HepG2 (cell line): ENCODE data around the gene BHMT. TPM values are rescaled to one million over a fixed set of nuclear protein-coding genes. Genes with fewer than 3 reads are reported as not detected.

Experiments used
- BCL6 ChIP-seq: IDR thresholded peaks from 2 replicates; pipeline ENCODE4 v1.6.1; 2016; ENCODE audit warnings: missing genetic modification reagents, missing compliant biosample characterization
- HDAC1 ChIP-seq: sonication (generic); formaldehyde crosslinking; IDR thresholded peaks from 2 replicates; pipeline ENCODE4 v1.5.1; 2020; ENCODE audit warnings: mild to moderate bottlenecking, missing genetic modification reagents
- HDAC6 ChIP-seq: fragments of 200-600 bp; sonication (generic); IDR thresholded peaks from 2 replicates; pipeline ENCODE4 v1.7.0; 2017; ENCODE audit warnings: mild to moderate bottlenecking, antibody characterized with exemption, low read length, low read depth
- HNF4A ChIP-seq: sonication (generic); formaldehyde crosslinking; IDR thresholded peaks from 2 replicates; pipeline ENCODE4 v1.4.0; 2020; ENCODE audit warnings: missing genetic modification reagents
- HNRNPK ChIP-seq: fragments of 200-400 bp; formaldehyde crosslinking; IDR thresholded peaks from 2 replicates; pipeline ENCODE4 v1.6.1; 2018; ENCODE audit warnings: low read length, low read depth, moderate library complexity, mild to moderate bottlenecking; ENCODE audit not compliant: poor library complexity, severe bottlenecking
- HNRNPLL ChIP-seq: fragments of 200-400 bp; formaldehyde crosslinking; IDR thresholded peaks from 2 replicates; pipeline ENCODE4 v1.6.1; 2017; ENCODE audit warnings: mild to moderate bottlenecking, low read depth, low read length; ENCODE audit not compliant: poor library complexity, severe bottlenecking
- KLF12 ChIP-seq: sonication (generic); formaldehyde crosslinking; IDR thresholded peaks from 2 replicates; pipeline ENCODE4 v1.4.0; 2020; ENCODE audit warnings: missing genetic modification reagents, borderline replicate concordance
- MAZ ChIP-seq, 2 experiments: sonication (generic) in 1 of 2; formaldehyde crosslinking in 1 of 2; IDR thresholded peaks; 2 replicates each; pipeline versions ENCODE4 v1.5.0 to v1.6.1; 2012 to 2020; ENCODE audit warnings: low read depth in 2 of 2, mild to moderate bottlenecking in 2 of 2, borderline replicate concordance in 1 of 2, improper control_type of control experiment in 1 of 2, low read length in 1 of 2, missing genetic modification reagents in 1 of 2, moderate library complexity in 1 of 2
- PAF1 ChIP-seq: IDR thresholded peaks from 2 replicates; pipeline ENCODE4 v1.6.1; 2016; ENCODE audit warnings: missing genetic modification reagents, missing compliant biosample characterization
- RXRA ChIP-seq: sonication (generic); formaldehyde crosslinking; IDR thresholded peaks from 2 replicates; pipeline ENCODE4 v1.5.1; 2020; ENCODE audit warnings: missing genetic modification reagents
- TCF12 ChIP-seq, 2 experiments: fragments of 450-650 bp in 1 of 2; sonication (generic) in 1 of 2; formaldehyde crosslinking in 1 of 2; IDR thresholded peaks; 2 replicates each; pipeline versions ENCODE4 v1.6.1 to v1.8.0; 2017 to 2022; ENCODE audit warnings: antibody characterized with exemption in 1 of 2, mild to moderate bottlenecking in 1 of 2, missing genetic modification reagents in 1 of 2, moderate library complexity in 1 of 2
- ZNF605 ChIP-seq: sonication (generic); formaldehyde crosslinking; IDR thresholded peaks from 2 replicates; pipeline ENCODE4 v1.8.0; 2022; ENCODE audit warnings: mild to moderate bottlenecking, missing genetic modification reagents
- ZNF660 ChIP-seq: sonication (generic); formaldehyde crosslinking; IDR thresholded peaks from 2 replicates; pipeline ENCODE4 v1.5.1; 2020; ENCODE audit warnings: mild to moderate bottlenecking, low read depth, missing genetic modification reagents, borderline replicate concordance
- polyA plus RNA-seq, 8 experiments: library from polyadenylated mRNA; depleted of rRNA in 3 of 8; stranded (reverse) in 7 of 8; unstranded in 1 of 8; fragments of >200 nt; fragmentation: Illumina TruSeq in 4 of 8; extraction: Trizol in 4 of 8; gene quantifications; 2 replicates each; pipeline versions ENCODE4 v1.2.1 to v1.2.3, GENCODE V29; 2011 to 2016; ENCODE audit warnings: low read depth in 4 of 8, missing spikeins in 1 of 8, mixed read lengths in 1 of 8; ENCODE audit not compliant: insufficient read depth in 1 of 8
- total RNA-seq, 5 experiments: library from RNA; depleted of rRNA; stranded (reverse); fragments of >200 nt; fragmentation: Illumina TruSeq; extraction: Trizol; gene quantifications; 2 replicates each; pipeline ENCODE4 v1.2.3, GENCODE V29; 2016; ENCODE audit warnings: low read depth in 1 of 5
- TF ChIP-seq, protein P1 (sequence below): sonication (generic); formaldehyde crosslinking; IDR thresholded peaks from 2 replicates; pipeline ENCODE4 v1.5.0; 2020; ENCODE audit warnings: mild to moderate bottlenecking, missing genetic modification reagents, borderline replicate concordance
- TF ChIP-seq, protein P2 (sequence below): IDR thresholded peaks from 2 replicates; pipeline ENCODE4 v1.6.1; 2016
- TF ChIP-seq, protein P3 (sequence below): sonication (generic); formaldehyde crosslinking; IDR thresholded peaks from 2 replicates; pipeline ENCODE4 v1.8.0; 2022; ENCODE audit warnings: missing genetic modification reagents, mild to moderate bottlenecking, borderline replicate concordance
- TF ChIP-seq, protein P4 (sequence below): sonication (generic); formaldehyde crosslinking; IDR thresholded peaks from 2 replicates; pipeline ENCODE4 v1.4.0; 2020; ENCODE audit warnings: missing genetic modification reagents
- TF ChIP-seq, protein P5 (sequence below): sonication (generic); formaldehyde crosslinking; IDR thresholded peaks from 2 replicates; pipeline ENCODE4 v1.5.0; 2020; ENCODE audit warnings: missing genetic modification reagents

The BHMT gene
- total and polyA plus RNA-seq, 2 of the 13 experiments (the other 11 are each of a cell fraction or from before 2014, with no cell fraction given): 0.40 to 6.4 TPM

DNA sequence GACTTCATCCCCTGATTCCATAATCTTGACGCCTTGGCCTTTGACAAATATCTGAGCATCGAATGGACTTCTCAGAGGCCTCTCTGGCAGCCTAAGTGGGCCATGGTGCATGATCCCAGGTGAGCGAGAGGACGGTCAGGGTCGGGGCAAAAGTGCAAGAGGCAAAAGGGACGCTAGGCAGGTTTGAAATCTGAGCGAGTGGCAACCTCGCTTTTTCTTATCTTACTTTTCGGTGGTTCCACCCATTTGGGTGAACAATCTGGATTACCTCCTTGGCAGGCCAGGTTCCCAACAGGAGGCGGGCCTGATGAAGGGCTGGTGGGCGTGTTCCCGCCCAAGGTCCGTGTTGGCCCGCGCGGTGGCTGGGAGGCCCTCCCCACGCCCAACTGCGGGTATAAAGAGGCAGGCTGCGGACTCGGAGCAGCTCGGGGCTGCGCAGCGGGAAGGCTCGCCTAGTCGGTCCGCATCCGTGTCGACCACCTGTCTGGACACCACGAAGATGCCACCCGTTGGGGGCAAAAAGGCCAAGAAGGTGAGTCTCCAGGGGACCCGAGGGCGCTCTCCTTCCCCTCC, at the start of gene BHMT (continued):
- TF ChIP-seq, protein P1, sequence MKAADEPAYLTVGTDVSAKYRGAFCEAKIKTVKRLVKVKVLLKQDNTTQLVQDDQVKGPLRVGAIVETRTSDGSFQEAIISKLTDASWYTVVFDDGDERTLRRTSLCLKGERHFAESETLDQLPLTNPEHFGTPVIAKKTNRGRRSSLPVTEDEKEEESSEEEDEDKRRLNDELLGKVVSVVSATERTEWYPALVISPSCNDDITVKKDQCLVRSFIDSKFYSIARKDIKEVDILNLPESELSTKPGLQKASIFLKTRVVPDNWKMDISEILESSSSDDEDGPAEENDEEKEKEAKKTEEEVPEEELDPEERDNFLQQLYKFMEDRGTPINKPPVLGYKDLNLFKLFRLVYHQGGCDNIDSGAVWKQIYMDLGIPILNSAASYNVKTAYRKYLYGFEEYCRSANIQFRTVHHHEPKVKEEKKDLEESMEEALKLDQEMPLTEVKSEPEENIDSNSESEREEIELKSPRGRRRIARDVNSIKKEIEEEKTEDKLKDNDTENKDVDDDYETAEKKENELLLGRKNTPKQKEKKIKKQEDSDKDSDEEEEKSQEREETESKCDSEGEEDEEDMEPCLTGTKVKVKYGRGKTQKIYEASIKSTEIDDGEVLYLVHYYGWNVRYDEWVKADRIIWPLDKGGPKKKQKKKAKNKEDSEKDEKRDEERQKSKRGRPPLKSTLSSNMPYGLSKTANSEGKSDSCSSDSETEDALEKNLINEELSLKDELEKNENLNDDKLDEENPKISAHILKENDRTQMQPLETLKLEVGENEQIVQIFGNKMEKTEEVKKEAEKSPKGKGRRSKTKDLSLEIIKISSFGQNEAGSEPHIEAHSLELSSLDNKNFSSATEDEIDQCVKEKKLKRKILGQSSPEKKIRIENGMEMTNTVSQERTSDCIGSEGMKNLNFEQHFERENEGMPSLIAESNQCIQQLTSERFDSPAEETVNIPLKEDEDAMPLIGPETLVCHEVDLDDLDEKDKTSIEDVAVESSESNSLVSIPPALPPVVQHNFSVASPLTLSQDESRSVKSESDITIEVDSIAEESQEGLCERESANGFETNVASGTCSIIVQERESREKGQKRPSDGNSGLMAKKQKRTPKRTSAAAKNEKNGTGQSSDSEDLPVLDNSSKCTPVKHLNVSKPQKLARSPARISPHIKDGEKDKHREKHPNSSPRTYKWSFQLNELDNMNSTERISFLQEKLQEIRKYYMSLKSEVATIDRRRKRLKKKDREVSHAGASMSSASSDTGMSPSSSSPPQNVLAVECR (CRISPR knock-in tag): peak; percentile 6; the same call in 1 of the 2 replicates
- TF ChIP-seq HDAC6: no peak
- TF ChIP-seq, protein P2, sequence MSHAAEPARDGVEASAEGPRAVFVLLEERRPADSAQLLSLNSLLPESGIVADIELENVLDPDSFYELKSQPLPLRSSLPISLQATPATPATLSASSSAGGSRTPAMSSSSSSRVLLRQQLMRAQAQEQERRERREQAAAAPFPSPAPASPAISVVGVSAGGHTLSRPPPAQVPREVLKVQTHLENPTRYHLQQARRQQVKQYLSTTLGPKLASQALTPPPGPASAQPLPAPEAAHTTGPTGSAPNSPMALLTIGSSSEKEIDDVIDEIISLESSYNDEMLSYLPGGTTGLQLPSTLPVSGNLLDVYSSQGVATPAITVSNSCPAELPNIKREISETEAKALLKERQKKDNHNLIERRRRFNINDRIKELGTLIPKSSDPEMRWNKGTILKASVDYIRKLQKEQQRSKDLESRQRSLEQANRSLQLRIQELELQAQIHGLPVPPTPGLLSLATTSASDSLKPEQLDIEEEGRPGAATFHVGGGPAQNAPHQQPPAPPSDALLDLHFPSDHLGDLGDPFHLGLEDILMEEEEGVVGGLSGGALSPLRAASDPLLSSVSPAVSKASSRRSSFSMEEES (CRISPR knock-in tag): no peak
- TF ChIP-seq, protein P3, sequence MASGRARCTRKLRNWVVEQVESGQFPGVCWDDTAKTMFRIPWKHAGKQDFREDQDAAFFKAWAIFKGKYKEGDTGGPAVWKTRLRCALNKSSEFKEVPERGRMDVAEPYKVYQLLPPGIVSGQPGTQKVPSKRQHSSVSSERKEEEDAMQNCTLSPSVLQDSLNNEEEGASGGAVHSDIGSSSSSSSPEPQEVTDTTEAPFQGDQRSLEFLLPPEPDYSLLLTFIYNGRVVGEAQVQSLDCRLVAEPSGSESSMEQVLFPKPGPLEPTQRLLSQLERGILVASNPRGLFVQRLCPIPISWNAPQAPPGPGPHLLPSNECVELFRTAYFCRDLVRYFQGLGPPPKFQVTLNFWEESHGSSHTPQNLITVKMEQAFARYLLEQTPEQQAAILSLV (CRISPR knock-in tag): peak; percentile 32; the same call in 1 of the 2 replicates
- TF ChIP-seq MAZ (IDR thresholded peaks at IDR 0.05; ENCODE audit: borderline replicate concordance, low read depth, low read length): no peak
- TF ChIP-seq MAZ (CRISPR knock-in tag; IDR thresholded peaks at IDR 0.05; ENCODE audit: low read depth): 0 out of 2 replicates have a peak, but pooled peaks have one; percentile 25
- peak; percentile 27; the same call in 1 of the 2 replicates for TF ChIP-seq KLF12 (CRISPR knock-in tag)
- TF ChIP-seq HNRNPK: no peak
- TF ChIP-seq ZNF605 (CRISPR knock-in tag): peak; percentile 47; the same call in 1 of the 2 replicates
- 0 out of 2 replicates have a peak, but pooled peaks have one; percentile 13 for TF ChIP-seq BCL6
- no peak for TF ChIP-seq TCF12 (IDR thresholded peaks at IDR 0.05)
- no peak for TF ChIP-seq TCF12 (CRISPR knock-in tag; IDR thresholded peaks at IDR 0.05)
- TF ChIP-seq, protein P4, sequence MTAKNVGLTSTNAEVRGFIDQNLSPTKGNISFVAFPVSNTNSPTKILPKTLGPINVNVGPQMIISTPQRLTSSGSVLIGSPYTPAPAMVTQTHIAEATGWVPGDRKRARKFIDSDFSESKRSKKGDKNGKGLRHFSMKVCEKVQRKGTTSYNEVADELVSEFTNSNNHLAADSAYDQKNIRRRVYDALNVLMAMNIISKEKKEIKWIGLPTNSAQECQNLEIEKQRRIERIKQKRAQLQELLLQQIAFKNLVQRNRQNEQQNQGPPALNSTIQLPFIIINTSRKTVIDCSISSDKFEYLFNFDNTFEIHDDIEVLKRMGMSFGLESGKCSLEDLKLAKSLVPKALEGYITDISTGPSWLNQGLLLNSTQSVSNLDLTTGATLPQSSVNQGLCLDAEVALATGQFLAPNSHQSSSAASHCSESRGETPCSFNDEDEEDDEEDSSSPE (CRISPR knock-in tag): peak; percentile 49
- no peak for TF ChIP-seq PAF1 (CRISPR knock-in tag)
- peak; percentile 44; the same call in 1 of the 2 replicates for TF ChIP-seq HNF4A (CRISPR knock-in tag)
- TF ChIP-seq RXRA (CRISPR knock-in tag): 0 out of 2 replicates have a peak, but pooled peaks have one; percentile 40
- TF ChIP-seq HDAC1 (CRISPR knock-in tag): 0 out of 2 replicates have a peak, but pooled peaks have one; percentile 13
- TF ChIP-seq, protein P5, sequence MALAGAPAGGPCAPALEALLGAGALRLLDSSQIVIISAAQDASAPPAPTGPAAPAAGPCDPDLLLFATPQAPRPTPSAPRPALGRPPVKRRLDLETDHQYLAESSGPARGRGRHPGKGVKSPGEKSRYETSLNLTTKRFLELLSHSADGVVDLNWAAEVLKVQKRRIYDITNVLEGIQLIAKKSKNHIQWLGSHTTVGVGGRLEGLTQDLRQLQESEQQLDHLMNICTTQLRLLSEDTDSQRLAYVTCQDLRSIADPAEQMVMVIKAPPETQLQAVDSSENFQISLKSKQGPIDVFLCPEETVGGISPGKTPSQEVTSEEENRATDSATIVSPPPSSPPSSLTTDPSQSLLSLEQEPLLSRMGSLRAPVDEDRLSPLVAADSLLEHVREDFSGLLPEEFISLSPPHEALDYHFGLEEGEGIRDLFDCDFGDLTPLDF: 0 out of 2 replicates have a peak, but pooled peaks have one; percentile 37
- peak; percentile 55 for TF ChIP-seq HNRNPLL
- TF ChIP-seq ZNF660 (CRISPR knock-in tag): no peak
